HCT116 (cell line): ENCODE measurements around the gene PRMT7.

Source experiments
- YY1 ChIP-seq: IDR thresholded peaks from 2 replicates; pipeline ENCODE4 v1.6.1; 2011; ENCODE audit warnings: low read length, low read depth, moderate library complexity, mild to moderate bottlenecking; ENCODE audit not compliant: insufficient replicate concordance; ENCODE audit errors: extremely low read depth
- TF ChIP-seq, protein P1 (sequence below), 3 experiments: fragments of 200-600 bp in 1 of 3; sonication (generic) in 1 of 3; IDR thresholded peaks in 2 of 3; conservative IDR thresholded peaks in 1 of 3; 2 replicates each; pipeline ENCODE4 v1.5.1; 2012 to 2017; ENCODE audit warnings: low read depth in 2 of 3, low read length in 2 of 3, antibody characterized with exemption in 1 of 3, borderline replicate concordance in 1 of 3, control low read depth in 1 of 3, mild to moderate bottlenecking in 1 of 3, mixed read lengths in 1 of 3, mixed run types in 1 of 3, moderate library complexity in 1 of 3; ENCODE audit not compliant: insufficient read depth in 1 of 3

DNA sequence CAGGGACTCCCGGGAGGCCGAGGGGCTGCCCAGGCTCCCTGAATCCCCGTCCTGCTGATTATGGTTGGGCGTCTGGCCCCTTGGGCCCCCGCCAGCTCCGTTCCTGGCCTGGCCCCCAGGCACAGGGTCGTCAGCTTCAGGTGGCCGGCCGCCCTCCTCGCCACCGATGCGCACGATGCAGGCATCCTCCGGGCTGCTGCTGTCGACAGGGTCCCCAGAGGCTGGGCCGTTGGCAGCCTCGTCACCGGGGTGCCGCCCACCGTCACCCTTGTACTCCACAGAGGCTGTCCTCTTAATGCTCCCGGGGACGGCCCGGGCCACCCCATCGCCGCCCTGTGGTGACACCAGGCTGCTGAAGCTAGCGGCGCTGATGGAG lies 60.4 kb downstream of the PRMT7 start:
- TF ChIP-seq YY1 = no peak
- TF ChIP-seq, protein P1, sequence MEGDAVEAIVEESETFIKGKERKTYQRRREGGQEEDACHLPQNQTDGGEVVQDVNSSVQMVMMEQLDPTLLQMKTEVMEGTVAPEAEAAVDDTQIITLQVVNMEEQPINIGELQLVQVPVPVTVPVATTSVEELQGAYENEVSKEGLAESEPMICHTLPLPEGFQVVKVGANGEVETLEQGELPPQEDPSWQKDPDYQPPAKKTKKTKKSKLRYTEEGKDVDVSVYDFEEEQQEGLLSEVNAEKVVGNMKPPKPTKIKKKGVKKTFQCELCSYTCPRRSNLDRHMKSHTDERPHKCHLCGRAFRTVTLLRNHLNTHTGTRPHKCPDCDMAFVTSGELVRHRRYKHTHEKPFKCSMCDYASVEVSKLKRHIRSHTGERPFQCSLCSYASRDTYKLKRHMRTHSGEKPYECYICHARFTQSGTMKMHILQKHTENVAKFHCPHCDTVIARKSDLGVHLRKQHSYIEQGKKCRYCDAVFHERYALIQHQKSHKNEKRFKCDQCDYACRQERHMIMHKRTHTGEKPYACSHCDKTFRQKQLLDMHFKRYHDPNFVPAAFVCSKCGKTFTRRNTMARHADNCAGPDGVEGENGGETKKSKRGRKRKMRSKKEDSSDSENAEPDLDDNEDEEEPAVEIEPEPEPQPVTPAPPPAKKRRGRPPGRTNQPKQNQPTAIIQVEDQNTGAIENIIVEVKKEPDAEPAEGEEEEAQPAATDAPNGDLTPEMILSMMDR (IDR thresholded peaks at IDR 0.05 in 2 of 3, conservative IDR thresholded peaks at IDR 0.05 in 1 of 3; ENCODE audit: borderline replicate concordance in 1 of 3, insufficient read depth in 1 of 3, low read depth in 2 of 3, low read length in 2 of 3) = no peak
